SW 1271 (cell line): Measurements from ENCODE around the gene OR9K2.
"Not testable (repeated sequence)": the region's sequence is repeated elsewhere in the genome, so short reads cannot be mapped to it uniquely, and the experiment has no call there.

Source experiments
- DNase-seq, 2 experiments: peaks; one replicate each; lab custom pipeline; 2025; lab: John Stamatoyannopoulos, UW

Gene OR9K2, protein sequence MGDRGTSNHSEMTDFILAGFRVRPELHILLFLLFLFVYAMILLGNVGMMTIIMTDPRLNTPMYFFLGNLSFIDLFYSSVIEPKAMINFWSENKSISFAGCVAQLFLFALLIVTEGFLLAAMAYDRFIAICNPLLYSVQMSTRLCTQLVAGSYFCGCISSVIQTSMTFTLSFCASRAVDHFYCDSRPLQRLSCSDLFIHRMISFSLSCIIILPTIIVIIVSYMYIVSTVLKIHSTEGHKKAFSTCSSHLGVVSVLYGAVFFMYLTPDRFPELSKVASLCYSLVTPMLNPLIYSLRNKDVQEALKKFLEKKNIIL

DNA sequence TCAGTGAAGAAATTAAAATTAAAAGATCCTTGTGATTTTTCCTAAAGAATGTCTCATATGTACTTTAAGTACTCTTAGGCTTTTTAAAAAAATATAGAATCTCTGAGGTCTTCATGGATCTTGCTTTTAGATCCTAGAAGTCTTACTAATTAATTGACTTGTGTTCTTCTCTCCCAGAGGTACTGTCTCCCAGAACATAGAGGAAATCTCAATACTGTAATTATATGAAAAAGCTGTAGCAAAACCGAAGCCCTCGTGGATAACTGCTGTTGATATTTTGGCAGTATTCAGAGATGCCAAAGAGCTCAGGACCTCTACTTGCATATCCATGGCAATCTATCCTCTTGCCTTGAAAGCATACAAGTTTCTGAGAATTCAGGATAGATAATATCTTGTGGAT, at the start of gene OR9K2:
Gene OR9K2 (plus strand): TSS at position 301 of the 400 bp plus-strand sequence. CDS start 3,429 bp downstream, outside the sequence.
- no peak for DNase-seq

DNA sequence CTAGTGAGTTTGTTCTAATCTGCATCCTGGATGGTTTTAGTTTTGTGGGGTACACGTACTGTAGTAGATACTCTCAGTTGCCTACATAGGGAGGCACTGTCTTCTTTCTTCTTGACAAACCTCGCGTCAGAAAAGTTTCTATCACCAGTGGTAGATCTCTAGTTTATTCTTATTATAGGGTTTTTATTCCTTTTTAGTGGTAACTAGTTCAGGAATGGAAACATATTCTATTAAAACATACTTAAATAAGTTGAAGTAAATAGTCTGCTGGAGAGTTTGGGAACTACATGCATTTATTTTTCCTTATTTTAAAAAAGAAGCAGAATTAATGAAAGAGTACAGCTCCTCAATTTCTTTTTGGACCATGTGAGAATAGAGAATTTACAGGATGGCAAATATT, 33.6 kb upstream of the OR9K2 start:
- DNase-seq, result no peak

DNA sequence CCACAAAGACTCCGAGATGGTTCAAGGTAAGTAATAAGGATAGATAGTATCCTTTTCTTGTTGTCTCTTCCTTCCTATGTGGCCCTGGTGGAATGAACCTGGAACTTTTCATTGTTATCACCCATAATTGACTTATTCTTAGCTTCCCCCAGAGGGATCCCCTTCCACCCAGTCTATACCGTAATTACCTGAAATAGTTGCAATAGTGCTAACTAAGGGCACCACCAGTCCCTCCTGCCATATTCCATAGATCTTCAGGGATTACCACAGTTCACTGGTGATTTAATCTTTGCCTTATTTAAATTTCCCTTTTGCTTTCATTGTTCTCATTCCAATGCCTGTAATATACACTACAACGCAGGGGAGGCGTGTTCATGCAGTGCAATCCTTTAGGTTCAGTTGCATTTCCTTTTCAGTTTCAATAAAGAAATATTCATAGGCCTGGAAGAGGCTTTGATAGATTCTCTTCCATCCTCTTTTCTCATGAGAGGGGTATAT, 13.8 kb upstream of the OR9K2 start:
- DNase-seq, result no peak

DNA sequence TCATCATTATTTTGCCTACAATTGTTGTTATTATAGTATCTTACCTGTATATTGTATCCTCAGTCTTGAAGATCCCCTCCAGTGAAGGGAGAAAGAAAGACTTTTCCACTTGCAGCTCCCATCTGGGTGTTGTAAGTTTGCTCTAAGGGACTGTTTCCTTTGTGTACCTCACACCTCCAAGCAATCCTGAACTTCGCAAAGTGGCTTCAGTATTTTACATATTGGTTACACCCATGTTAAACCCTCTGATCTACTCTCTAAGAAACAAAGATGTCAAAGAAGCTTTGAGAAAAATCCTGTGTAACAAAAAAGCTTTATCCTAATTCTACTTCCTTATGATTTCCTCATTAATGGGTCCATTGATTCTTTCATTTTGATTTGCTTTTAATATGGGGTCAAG, 10.1 kb upstream of the OR9K2 start:
- no peak for DNase-seq

DNA sequence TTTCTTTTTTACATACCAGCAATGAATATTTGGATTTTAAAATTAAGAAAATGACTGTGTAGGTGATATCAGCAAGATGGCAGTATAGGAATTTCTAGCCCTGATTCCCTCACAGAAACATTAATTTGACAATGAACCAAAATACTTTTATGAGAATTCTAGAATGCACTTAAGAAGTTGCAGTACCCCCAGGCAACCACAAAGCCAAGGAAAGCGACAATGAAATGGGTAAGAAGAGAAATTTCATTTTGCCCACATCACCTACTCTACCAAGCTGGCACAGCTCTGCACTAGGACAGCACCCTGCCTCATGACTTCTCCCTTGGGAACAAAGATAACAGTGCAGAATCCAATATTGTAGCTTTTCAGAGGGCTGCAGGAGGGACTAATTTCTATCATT, 6.6 kb downstream of the OR9K2 start:
- DNase-seq, result no peak

DNA sequence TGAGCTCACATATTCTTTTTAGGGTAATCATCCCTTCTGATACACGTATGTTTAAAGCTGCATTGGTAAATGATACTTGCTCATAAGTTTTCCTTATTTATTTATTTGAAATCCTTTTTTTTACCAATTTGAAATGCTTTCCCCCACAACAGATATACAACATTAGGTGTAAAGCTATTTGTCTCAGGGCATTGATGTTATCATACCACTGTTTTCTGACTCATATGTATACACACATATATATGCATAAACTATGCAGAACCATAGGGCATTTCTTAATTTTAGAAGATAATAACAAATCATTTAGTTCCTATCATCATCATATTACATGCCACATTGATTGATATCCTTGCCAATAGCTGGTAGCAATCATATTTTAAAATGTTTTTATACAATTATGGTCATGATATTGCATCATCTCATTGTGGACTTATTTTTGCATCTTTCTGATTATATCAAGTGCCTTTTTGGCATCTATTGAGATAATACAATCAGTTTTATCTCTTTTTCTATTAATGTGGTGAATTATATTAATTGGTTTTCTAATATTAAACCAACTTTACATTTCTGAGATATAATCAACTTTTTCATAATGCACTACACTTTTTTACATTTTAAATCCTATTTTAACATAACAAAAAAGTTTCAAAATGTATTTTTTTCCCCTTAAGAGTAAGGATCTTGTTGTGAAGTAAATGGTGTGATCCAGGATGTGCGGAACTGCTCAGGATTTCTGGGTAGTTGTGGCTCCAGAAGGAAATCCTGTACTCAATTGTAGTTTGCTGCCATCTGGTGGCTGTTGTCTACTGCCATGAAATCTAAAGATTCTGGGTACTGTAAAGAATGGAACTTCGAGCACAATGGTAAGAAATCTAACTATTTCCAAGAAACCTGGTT, 16.7 kb downstream of the OR9K2 start:
- peak; percentile 31 to 72 for DNase-seq

DNA sequence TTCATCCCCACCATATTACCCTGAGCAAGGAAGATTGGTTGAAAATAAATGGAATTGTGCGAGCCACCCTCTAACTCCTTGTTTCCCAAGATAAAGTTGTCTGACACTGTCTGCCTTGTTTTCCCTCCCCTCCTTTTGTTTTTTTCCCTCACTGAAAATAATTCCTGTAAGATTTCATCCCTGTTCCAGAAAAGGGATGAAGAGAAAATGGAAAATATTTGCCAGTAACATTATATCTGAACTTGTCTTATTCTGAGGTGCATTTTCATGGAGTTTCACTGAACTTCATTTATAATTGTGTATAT, 17.3 kb downstream of the OR9K2 start:
- DNase-seq, result no peak

DNA sequence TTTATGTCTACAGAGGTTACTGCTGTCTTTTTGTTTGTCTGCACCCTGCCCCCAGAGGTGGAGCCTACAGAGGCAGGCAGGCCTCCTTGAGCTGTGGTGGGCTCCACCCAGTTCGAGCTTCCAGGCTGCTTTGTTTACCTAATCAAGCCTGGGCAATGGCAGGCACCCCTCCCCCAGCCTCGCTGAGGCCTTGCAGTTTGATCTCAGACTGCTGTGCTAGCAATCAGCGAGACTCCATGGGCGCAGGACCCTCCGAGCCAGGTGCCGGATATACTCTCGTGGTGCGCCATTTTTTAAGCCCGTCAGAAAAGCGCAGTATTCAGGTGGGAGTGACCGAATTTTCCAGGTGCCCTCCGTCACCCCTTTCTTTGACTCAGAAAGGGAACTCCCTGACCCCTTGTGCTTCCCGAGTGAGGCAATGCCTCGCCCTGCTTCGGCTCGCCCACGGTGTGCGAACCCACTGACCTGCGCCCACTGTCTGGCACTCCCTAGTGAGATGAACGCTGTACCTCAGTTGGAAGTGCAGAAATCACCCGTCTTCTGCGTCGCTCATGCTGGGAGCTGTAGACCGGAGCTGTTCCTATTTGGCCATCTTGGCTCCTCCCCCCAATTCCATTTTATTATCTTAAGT, 40.9 kb downstream of the OR9K2 start:
- not testable (repeated sequence) for DNase-seq

DNA sequence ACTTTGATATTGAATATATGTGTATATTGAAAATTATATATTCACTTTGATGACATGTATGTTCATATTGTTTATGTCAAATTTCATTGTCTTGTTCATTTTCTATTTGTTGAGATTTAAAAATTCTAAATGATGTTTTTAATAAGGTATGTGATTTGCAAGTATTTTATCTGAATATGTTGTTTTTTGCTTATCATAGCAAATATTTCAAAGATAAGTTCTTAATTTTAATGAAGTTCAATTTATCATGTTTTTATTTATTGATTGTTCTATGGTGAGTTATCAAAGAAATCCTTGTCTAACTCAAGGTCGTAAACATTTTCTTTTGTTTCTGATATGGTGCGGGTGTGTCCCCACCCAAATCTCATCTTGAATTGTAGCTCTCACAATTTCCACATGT, 45.2 kb downstream of the OR9K2 start:
- no peak for DNase-seq

DNA sequence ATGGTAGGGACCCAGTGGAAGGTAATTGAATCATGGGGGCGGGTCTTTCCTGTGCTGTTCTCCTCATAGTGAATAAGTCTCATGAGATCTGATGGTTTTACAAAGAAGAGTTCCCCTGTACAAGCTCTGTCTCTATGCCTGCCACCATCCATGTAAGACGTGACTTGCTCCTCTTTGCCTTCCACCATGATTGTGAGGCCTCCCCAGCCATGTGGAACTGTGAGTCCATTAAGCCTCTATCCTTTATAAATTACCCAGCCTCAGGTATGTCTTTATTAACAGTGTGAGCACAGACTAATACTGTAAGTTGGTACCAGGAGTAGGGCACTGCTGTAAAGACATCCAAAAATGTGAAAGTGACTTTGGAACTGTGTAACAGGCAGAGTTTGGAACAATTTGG, 45.6 kb downstream of the OR9K2 start:
- DNase-seq, result not testable (repeated sequence)

DNA sequence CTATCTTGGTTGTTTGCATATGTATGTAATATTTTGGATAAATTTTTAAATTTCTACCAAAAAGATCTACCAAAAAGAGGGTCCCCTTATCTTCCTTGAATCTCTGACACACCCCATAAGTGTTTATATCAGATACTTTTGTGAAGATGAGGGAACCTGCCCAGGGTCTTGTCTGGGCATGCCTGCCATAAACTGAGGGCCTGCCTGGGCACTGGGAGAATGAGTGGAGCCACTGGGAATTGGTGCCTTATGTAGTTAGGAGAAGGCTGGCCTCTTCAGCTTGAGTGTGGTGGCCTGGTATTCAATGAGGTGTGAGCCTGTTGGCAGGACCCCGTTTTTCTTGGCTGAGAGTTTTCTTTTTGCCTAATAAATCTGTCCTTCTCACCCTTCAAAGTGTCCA, 46.5 kb downstream of the OR9K2 start:
- DNase-seq, result no peak

DNA sequence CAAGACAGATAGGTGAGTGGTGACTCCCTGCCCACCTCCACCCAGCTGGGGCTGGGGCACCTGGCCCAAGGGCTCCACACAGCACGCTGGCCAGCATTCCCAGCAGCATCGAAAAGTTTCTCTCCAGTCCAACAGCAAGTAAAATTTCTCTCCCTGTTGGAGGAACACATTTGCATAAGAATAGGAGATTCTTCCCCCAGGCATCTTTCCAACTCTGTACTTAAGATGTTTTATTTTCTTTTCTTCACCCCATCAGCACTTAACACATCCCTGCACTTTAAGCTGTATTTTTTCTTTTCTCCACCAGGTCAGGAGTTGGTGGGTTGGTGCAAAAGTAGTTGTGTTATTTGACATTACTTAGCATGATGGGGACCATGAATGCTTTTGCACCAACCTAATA, 47.2 kb downstream of the OR9K2 start:
- DNase-seq, result no peak
